ENCODE data around the gene EEA1.

Gene EEA1

GRCh38 chr12:92938018-92938417 lies 8.9 kb upstream of the EEA1 start:
- DNase-seq (ENCODE audit: low read depth): no peak

GRCh38 chr12:92933606-92934005 lies 4.5 kb upstream of the EEA1 start:
- DNase-seq (ENCODE audit: low read depth): no peak

GRCh38 chr12:92930421-92930820 lies 1.3 kb upstream of the EEA1 start:
- DNase-seq (ENCODE audit: low read depth): no peak

- DNase-seq (ENCODE audit: low read depth): no peak
Measured at GRCh38 chr12:92929983-92930382, 888 bp upstream of the EEA1 start.

- DNase-seq (ENCODE audit: low read depth): peak; percentile 61
Measured at GRCh38 chr12:92928421-92928961, 604 bp downstream of the EEA1 start.

GRCh38 chr12:92927436-92928281 lies 1.4 kb downstream of the EEA1 start:
- no peak for DNase-seq (ENCODE audit: low read depth)

- peak; percentile 49 for DNase-seq (ENCODE audit: low read depth)
Measured at GRCh38 chr12:92927055-92927435, 2.0 kb downstream of the EEA1 start.

- no peak for DNase-seq (ENCODE audit: low read depth)
Measured at GRCh38 chr12:92926549-92926948, 2.5 kb downstream of the EEA1 start.

GRCh38 chr12:92921877-92922276 lies 7.2 kb downstream of the EEA1 start:
- no peak for DNase-seq (ENCODE audit: low read depth)

- no peak for DNase-seq (ENCODE audit: low read depth)
Measured at GRCh38 chr12:92915365-92915764, 13.7 kb downstream of the EEA1 start.

GRCh38 chr12:92914170-92914569 lies 14.9 kb downstream of the EEA1 start:
- no peak for DNase-seq (ENCODE audit: low read depth)

GRCh38 chr12:92912672-92913071 lies 16.4 kb downstream of the EEA1 start:
- DNase-seq (ENCODE audit: low read depth): no peak

GRCh38 chr12:92912052-92912451 lies 17.0 kb downstream of the EEA1 start:
- no peak for DNase-seq (ENCODE audit: low read depth)

GRCh38 chr12:92911339-92911738 lies 17.8 kb downstream of the EEA1 start:
- DNase-seq (ENCODE audit: low read depth): no peak

- no peak for DNase-seq (ENCODE audit: low read depth)
Measured at GRCh38 chr12:92908108-92908507, 21.0 kb downstream of the EEA1 start.

GRCh38 chr12:92905811-92906554 lies 23.1 kb downstream of the EEA1 start:
- DNase-seq (ENCODE audit: low read depth): no peak

GRCh38 chr12:92905258-92905810 lies 23.8 kb downstream of the EEA1 start:
- DNase-seq (ENCODE audit: low read depth): no peak

- DNase-seq (ENCODE audit: low read depth): no peak
Measured at GRCh38 chr12:92900941-92901340, 28.2 kb downstream of the EEA1 start.

GRCh38 chr12:92899386-92900001 lies 29.6 kb downstream of the EEA1 start:
- DNase-seq (ENCODE audit: low read depth): no peak

- no peak for DNase-seq (ENCODE audit: low read depth)
Measured at GRCh38 chr12:92898755-92899154, 30.3 kb downstream of the EEA1 start.

- DNase-seq (ENCODE audit: low read depth): no peak
Measured at GRCh38 chr12:92897844-92898243, 31.3 kb downstream of the EEA1 start.

- DNase-seq (ENCODE audit: low read depth): no peak
Measured at GRCh38 chr12:92890601-92891106, 38.4 kb downstream of the EEA1 start.
